Adrenal gland (tissue), 12 donors: ENCODE measurements around the gene CHID1. TPM values are rescaled to one million over a fixed set of nuclear protein-coding genes. Genes with fewer than 3 reads are reported as not detected.

Experiments used
- DNase-seq, 7 donors: peaks; one replicate each; pipeline ENCODE4 v3.0.0-alpha.2; 2019 to 2020
- H3K27ac ChIP-seq, 5 donors: fragments of 200-600 bp; sonication (generic) in 4 of 5; 1 replicate in 3 of 5; 2 replicates in 2 of 5; pipeline versions ENCODE4 v1.5.1 to v1.8.0; 2016 to 2020; ENCODE audit warnings: mild to moderate bottlenecking in 1 of 5
- H3K27me3 ChIP-seq: fragments of 200-600 bp; 2 replicates; pipeline ENCODE4 v1.8.0; 2021
- H3K36me3 ChIP-seq, 2 donors: fragments of 200-600 bp; replicated peaks in 1 of 2; 1 replicate in 1 of 2; 2 replicates in 1 of 2; pipeline versions ENCODE4 v1.5.1 to v1.8.0; 2018 to 2022
- H3K4me1 ChIP-seq, 2 donors: fragments of 200-600 bp; replicated peaks in 1 of 2; 1 replicate in 1 of 2; 2 replicates in 1 of 2; pipeline versions ENCODE4 v1.5.1 to v1.8.0; 2018 to 2021
- H3K4me3 ChIP-seq, 4 donors: fragments of 200-600 bp; sonication (generic) in 3 of 4; one replicate each; pipeline ENCODE4 v1.5.1; 2016 to 2018
- H3K9me3 ChIP-seq, 3 donors: fragments of 200-600 bp; sonication (generic) in 1 of 3; replicated peaks in 1 of 3; 1 replicate in 2 of 3; 2 replicates in 1 of 3; pipeline versions ENCODE4 v1.5.1 to v1.8.0; 2016 to 2021
- CTCF ChIP-seq, 6 experiments: fragments of 450-650 bp in 4 of 6; fragments of 200-600 bp in 2 of 6; sonication (generic) in 1 of 6; IDR thresholded peaks; 1 replicate in 5 of 6; 2 replicates in 1 of 6; pipeline versions ENCODE4 v1.5.1 to v1.8.0; 2016 to 2021; ENCODE audit warnings: antibody characterized with exemption in 6 of 6, mild to moderate bottlenecking in 2 of 6, moderate library complexity in 1 of 6
- POLR2A ChIP-seq, 2 donors: fragments of 450-650 bp; IDR thresholded peaks; one replicate each; pipeline ENCODE4 v1.6.1; 2017; ENCODE audit warnings: antibody characterized with exemption in 2 of 2, mild to moderate bottlenecking in 2 of 2, moderate library complexity in 1 of 2
- WGBS, 4 donors: extraction: QIAGEN DNeasy Blood & Tissue Kit in 2 of 4; methylation state at CpG; one replicate each; pipeline versions ENCODE4 v1.1.5 to v1.1.7; 2013 to 2017; 5-methylcytosine and 5-hydroxymethylcytosine counted together
- intact Hi-C, 2 donors: fragments of 100-400 bp; cut with DNase I; formaldehyde crosslinking; loops; one replicate each; pipeline versions ENCODE4 v1.14.1 to v1.15.0; 2022 to 2023
- polyA plus RNA-seq, 3 donors: library from polyadenylated mRNA; stranded (reverse); fragments of 200-250 nt in 2 of 3; fragments of 350-450 nt in 1 of 3; fragmentation: Illumina TruSeq in 1 of 3; extraction: RNeasy Lipid Tissue Mini Kit (QIAGEN cat#74804) in 1 of 3; gene quantifications; one replicate each; pipeline ENCODE4 v1.2.3, GENCODE V29; 2013 to 2014
- total RNA-seq, 9 donors: library from RNA; depleted of rRNA in 4 of 9; stranded (reverse); fragments of >200 nt in 4 of 9; fragments of 120-200 nt in 1 of 9; fragmentation: NEBNext Ultra II Directional in 1 of 9; extraction: Animal tissue kit (Norgen Biotek cat#: 25700) in 1 of 9; gene quantifications; one replicate each; pipeline versions ENCODE4 v1.1.0 to v1.2.4, GENCODE V29; 2013 to 2023
- donor health status: healthy with polysubstance abuse.
- donor health status: Bipolar disorder and iron deficiency.
- donor health status: DM: yes; HTN: yes; CAD: no.
- donor health status: DM: no; HTN: no; CAD: no.
- donor health status: DM: no; HTN: no; CAD: no.
- donor health status: DM: yes; HTN: yes; CAD: no.

CHID1 gene
- total and polyA plus RNA-seq, 12 donors = 39.2 to 220 (median 96.6) TPM

GRCh38 chr11:868394-868793 is 42.2 kb downstream of the CHID1 start:
- Histone ChIP-seq H3K4me3 (no peak overlapping the region), H3K4me1 (no peaks in the 10 kb centered on the region), H3K27ac (no peak overlapping the region), H3K9me3 (no peaks in the 10 kb centered on the region), H3K27me3 (no peaks in the 10 kb centered on the region), H3K36me3 (peaks cover 0 to 4% of the 10 kb centered on the region in 2 donors)
- intact Hi-C loops = no loop called here
- DNase-seq = no peak
- TF ChIP-seq POLR2A (IDR thresholded peaks at IDR 0.05) = no peak
- no peak for TF ChIP-seq CTCF (IDR thresholded peaks at IDR 0.05)
- 91 to 93% (median 91%) methylated on average over 10 to 17 of the region's 17 CpGs for WGBS, 4 donors

- H3K4me1 ChIP-seq = no peaks in the 10 kb centered on the region
- H3K36me3 ChIP-seq = peaks cover 0 to 4% of the 10 kb centered on the region in 2 donors
- no peaks in the 10 kb centered on the region for H3K27me3 ChIP-seq
- no peak for DNase-seq
- H3K4me3 ChIP-seq = no peak overlapping the region
- 88 to 96% (median 92%) methylated on average over 8 of the region's 8 CpGs for WGBS, 4 donors
- intact Hi-C loops = no loop called here
- TF ChIP-seq POLR2A (IDR thresholded peaks at IDR 0.05) (no peak), CTCF (IDR thresholded peaks at IDR 0.05) (no peak)
- no peak overlapping the region for H3K27ac ChIP-seq
- no peaks in the 10 kb centered on the region for H3K9me3 ChIP-seq
Measured at GRCh38 chr11:867856-868358, 42.7 kb downstream of the CHID1 start.

- no peak for TF ChIP-seq CTCF (IDR thresholded peaks at IDR 0.05)
- TF ChIP-seq POLR2A (IDR thresholded peaks at IDR 0.05) = no peak
- Histone ChIP-seq H3K36me3 (peaks cover 0 to 4% of the 10 kb centered on the region in 2 donors), H3K27me3 (no peaks in the 10 kb centered on the region), H3K27ac (no peak overlapping the region), H3K9me3 (no peaks in the 10 kb centered on the region), H3K4me3 (no peak overlapping the region), H3K4me1 (peaks cover 0 to 9% of the 10 kb centered on the region in 2 donors)
- no peak for DNase-seq
- 82 to 100% (median 90%) methylated on average over 2 to 14 of the region's 14 CpGs for WGBS, 4 donors
- intact Hi-C loops = no loop called here
Measured at GRCh38 chr11:866481-866880, 44.1 kb downstream of the CHID1 start.

- Histone ChIP-seq H3K36me3 (peaks cover 0 to 4% of the 10 kb centered on the region in 2 donors), H3K4me3 (no peak overlapping the region), H3K4me1 (peaks cover 0 to 9% of the 10 kb centered on the region in 2 donors), H3K27ac (no peak overlapping the region), H3K9me3 (no peaks in the 10 kb centered on the region), H3K27me3 (no peaks in the 10 kb centered on the region)
- TF ChIP-seq CTCF (IDR thresholded peaks at IDR 0.05) = no peak
- no peak for TF ChIP-seq POLR2A (IDR thresholded peaks at IDR 0.05)
- no peak for DNase-seq
- WGBS, 4 donors = 74 to 94% (median 86%) methylated on average over 10 to 41 of the region's 41 CpGs
- intact Hi-C loops = no loop called here
Measured at GRCh38 chr11:865462-866430, 44.9 kb downstream of the CHID1 start.
